NCI-H1930 (cell line): ENCODE results near the gene DYSF.

ENCODE experiments used
- DNase-seq, 2 experiments: peaks; one replicate each; lab custom pipeline; 2025; lab: John Stamatoyannopoulos, UW

Gene DYSF

GRCh38 chr2:71693286-71694270 lies 240.2 kb downstream of the DYSF start:
- no peak for DNase-seq

GRCh38 chr2:71694501-71695234 lies 241.3 kb downstream of the DYSF start:
- DNase-seq: no peak

GRCh38 chr2:71695235-71696120 lies 242.1 kb downstream of the DYSF start:
- no peak for DNase-seq

GRCh38 chr2:71696381-71696780 lies 243.0 kb downstream of the DYSF start:
- no peak for DNase-seq

- DNase-seq: no peak
Observed at GRCh38 chr2:71697106-71698004, 244.0 kb downstream of the DYSF start.

GRCh38 chr2:71699428-71699827 lies 246.1 kb downstream of the DYSF start:
- no peak for DNase-seq

GRCh38 chr2:71700041-71700657 lies 246.8 kb downstream of the DYSF start:
- DNase-seq: no peak

- no peak for DNase-seq
Observed at GRCh38 chr2:71700658-71701397, 247.5 kb downstream of the DYSF start.

GRCh38 chr2:71702071-71702970 lies 249.0 kb downstream of the DYSF start:
- no peak for DNase-seq

- DNase-seq: no peak
Observed at GRCh38 chr2:71702971-71703898, 249.9 kb downstream of the DYSF start.

GRCh38 chr2:71704131-71704561 lies 250.8 kb downstream of the DYSF start:
- DNase-seq: no peak

GRCh38 chr2:71704688-71705087 lies 251.3 kb downstream of the DYSF start:
- DNase-seq: no peak

GRCh38 chr2:71705171-71705960 lies 252.0 kb downstream of the DYSF start:
- DNase-seq: no peak

GRCh38 chr2:71706121-71706520 lies 252.8 kb downstream of the DYSF start:
- DNase-seq: no peak

GRCh38 chr2:71706836-71707235 lies 253.5 kb downstream of the DYSF start:
- DNase-seq: no peak

- no peak for DNase-seq
Observed at GRCh38 chr2:71710367-71711132, 257.2 kb downstream of the DYSF start.
